Heart right ventricle (tissue), 16 donors: ENCODE measurements around the gene LENEP. TPM values are rescaled to one million over a fixed set of nuclear protein-coding genes. Genes with fewer than 3 reads are reported as not detected.
A peak's percentile ranks its signal among the peaks of the same experiment; 100 is the strongest.

Source experiments
- ATAC-seq, 8 donors: fragments of 200-7000 bp; cut with Tn5 transposase; one replicate each; pipeline ENCODE4 v1.9.1; 2020; ENCODE audit warnings: mild to moderate bottlenecking in 8 of 8, moderate library complexity in 8 of 8, moderate number of reproducible peaks in 1 of 8
- DNase-seq, 2 donors: peaks; one replicate each; pipeline ENCODE4 v3.0.0-alpha.2; 2020
- H3K27ac ChIP-seq, 10 donors: fragments of 200-600 bp; sonication (generic) in 2 of 10; one replicate each; pipeline versions ENCODE4 v1.5.0 to v1.8.0; 2020 to 2022; ENCODE audit warnings: mild to moderate bottlenecking in 3 of 10
- H3K27me3 ChIP-seq, 7 donors: fragments of 200-600 bp; one replicate each; pipeline ENCODE4 v1.8.0; 2021 to 2022; ENCODE audit warnings: mild to moderate bottlenecking in 2 of 7
- H3K36me3 ChIP-seq, 9 donors: fragments of 200-600 bp; sonication (generic) in 1 of 9; one replicate each; pipeline versions ENCODE4 v1.5.0 to v1.8.0; 2020 to 2022; ENCODE audit warnings: mild to moderate bottlenecking in 2 of 9
- H3K4me1 ChIP-seq, 9 donors: fragments of 200-600 bp; sonication (generic) in 1 of 9; one replicate each; pipeline versions ENCODE4 v1.5.0 to v1.8.0; 2020 to 2022; ENCODE audit warnings: mild to moderate bottlenecking in 4 of 9
- H3K4me3 ChIP-seq, 10 donors: fragments of 200-600 bp; sonication (generic) in 2 of 10; one replicate each; pipeline versions ENCODE4 v1.5.0 to v1.8.0; 2020 to 2022; ENCODE audit warnings: mild to moderate bottlenecking in 7 of 10, moderate library complexity in 2 of 10
- H3K9me3 ChIP-seq, 11 donors: fragments of 200-600 bp in 10 of 11; sonication (generic) in 2 of 11; one replicate each; pipeline versions ENCODE4 v1.5.0 to v1.8.0; 2013 to 2022; ENCODE audit warnings: mild to moderate bottlenecking in 2 of 11, control low read depth in 1 of 11, moderate library complexity in 1 of 11
- CTCF ChIP-seq, 9 donors: fragments of 200-600 bp; sonication (generic) in 2 of 9; IDR thresholded peaks; one replicate each; pipeline versions ENCODE4 v1.5.0 to v1.8.0; 2021 to 2022; ENCODE audit warnings: antibody characterized with exemption in 9 of 9, mild to moderate bottlenecking in 5 of 9, moderate library complexity in 1 of 9
- WGBS, 2 donors: extraction: QIAGEN DNeasy Blood & Tissue Kit; methylation state at CpG; one replicate each; pipeline ENCODE4 v1.1.7; 2013; ENCODE audit warnings: inconsistent platforms in 1 of 2; 5-methylcytosine and 5-hydroxymethylcytosine counted together
- intact Hi-C, 10 donors: fragments of 100-400 bp; cut with DNase I; formaldehyde crosslinking; loops; one replicate each; pipeline versions ENCODE4 v1.11.1 to v1.14.2; 2022
- polyA plus RNA-seq, 2 donors: library from polyadenylated mRNA; stranded (reverse); fragments of 200-250 nt; gene quantifications; one replicate each; pipeline ENCODE4 v1.2.3, GENCODE V29; 2013
- total RNA-seq, 10 donors: library from RNA; stranded (reverse); fragmentation: NEBNext Ultra II Directional in 3 of 10; extraction: Animal tissue kit (Norgen Biotek cat#: 25700) in 3 of 10; gene quantifications; one replicate each; pipeline versions ENCODE4 v1.2.1 to v1.2.4, GENCODE V29; 2021 to 2023
- donor health status: Arrhythmogenic right ventricular cardiomyopathy.
- donor health status: ischemic (EF 13 %, LVEDD 7.1; RV severe dilation, severe dysfunction).
- donor health status: healthy with polysubstance abuse.
- donor health status: DM: no; HTN: yes; CAD: no.
- donor health status: DM: no; HTN: no; CAD: no.
- donor health status: ischemic (EF 25% LVEDD 6.9; RV normal size, moderate dysfunction).
- donor health status: ischemic (EF 25% LVEDD 5.7; RV mildly dilated, moderate dysfunction).
- donor health status: healthy.
- donor health status: DM: yes; HTN: yes; CAD: no.
- donor health status: Ischemic cardiomyopathy.
- donor health status: ischemic (EF 35%, LVEDD 5.7; RV mildly dilated, moderate dysfunction).
- donor health status: nonischemic (EF 11% LVEDD 7.7; RV severe dilation, severe dysfunction).
- donor health status: DM: yes; HTN: yes; CAD: no.
- donor health status: PGD.
- donor health status: ischemic (EF 29% LVEDD 5.4; RV normal size, mild dysfunction).
- donor health status: nonischemic (EF 23%, LVEDD 6.1; RV moderate dilation, normal function).

Gene LENEP
- total and polyA plus RNA-seq, 12 donors: not detected

- intact Hi-C loops: loop anchor here in 6 of 10 donors (5.0 to 10.0 kb wide), 6 partner anchors 37 to 60 kb away; partner anchors contain the start of genes PBXIP1 (in 2 of the 6), ADAM15 (in 1 of the 6), CKS1B (in 1 of the 6) and PYGO2 (in 1 of the 6)
- H3K9me3 ChIP-seq: no peaks in the 10 kb centered on the region
- peaks cover 0 to 35% (median 9%) of the 10 kb centered on the region in 9 donors for H3K36me3 ChIP-seq
- H3K27me3 ChIP-seq: no peaks in the 10 kb centered on the region
- TF ChIP-seq CTCF (IDR thresholded peaks at IDR 0.05): no peak
- WGBS, 2 donors: 93 to 96% methylated on average over 31 of the region's 31 CpGs
- H3K27ac ChIP-seq: peak overlapping the region in 1 of 10 donors; percentile 40
- DNase-seq: no peak
- ATAC-seq: no peak
- peaks cover 12 to 77% (median 42%) of the 10 kb centered on the region in 9 donors for H3K4me1 ChIP-seq
- H3K4me3 ChIP-seq: no peak overlapping the region
Observed at GRCh38 chr1:155014709-155015508, 21.5 kb downstream of the LENEP start.

- peak overlapping the region in 3 of 10 donors; percentile 40 to 87 (median 83) for H3K27ac ChIP-seq
- H3K4me3 ChIP-seq: no peak overlapping the region
- no peaks in the 10 kb centered on the region for H3K9me3 ChIP-seq
- no peak for ATAC-seq
- WGBS, 2 donors: 88 to 89% methylated on average over 16 of the region's 16 CpGs
- H3K36me3 ChIP-seq: peaks cover 0 to 35% (median 9%) of the 10 kb centered on the region in 9 donors
- intact Hi-C loops: loop anchor here in 7 of 10 donors (2.0 to 10.0 kb wide), 7 partner anchors 37 to 61 kb away; partner anchors contain the start of genes PBXIP1 (in 2 of the 7), PYGO2 (in 2 of the 7), ADAM15 (in 1 of the 7) and CKS1B (in 1 of the 7)
- DNase-seq: no peak
- H3K27me3 ChIP-seq: no peaks in the 10 kb centered on the region
- TF ChIP-seq CTCF (IDR thresholded peaks at IDR 0.05): no peak
- peaks cover 12 to 70% (median 41%) of the 10 kb centered on the region in 9 donors for H3K4me1 ChIP-seq
Observed at GRCh38 chr1:155015527-155016230, 22.3 kb downstream of the LENEP start.

- Histone ChIP-seq H3K36me3 (peaks cover 0 to 35% (median 9%) of the 10 kb centered on the region in 9 donors), H3K27me3 (no peaks in the 10 kb centered on the region), H3K9me3 (no peaks in the 10 kb centered on the region), H3K27ac (peak overlapping the region; percentile 78 to 91 (median 85)), H3K4me3 (no peak overlapping the region), H3K4me1 (peaks cover 12 to 63% (median 36%) of the 10 kb centered on the region in 9 donors)
- 89 to 94% methylated on average over 26 of the region's 26 CpGs for WGBS, 2 donors
- TF ChIP-seq CTCF (IDR thresholded peaks at IDR 0.05): no peak
- intact Hi-C loops: loop anchor here in 7 of 10 donors (2.0 to 10.0 kb wide), 7 partner anchors 36 to 62 kb away; partner anchors contain the start of genes PBXIP1 (in 2 of the 7), PYGO2 (in 2 of the 7), ADAM15 (in 1 of the 7) and CKS1B (in 1 of the 7)
- peak in 1 of 8 donors; percentile 6 for ATAC-seq
- DNase-seq: no peak
Observed at GRCh38 chr1:155016231-155016831, 22.9 kb downstream of the LENEP start.
